GM10266 (cell line): Measurements from ENCODE around the gene CASKIN1.

Source experiments
- DNase-seq: peaks from one replicate; pipeline ENCODE4 v3.0.0; 2012; ENCODE audit errors: extremely low spot score
- CTCF ChIP-seq: IDR thresholded peaks from 2 replicates; pipeline ENCODE4 v1.5.1; 2012; ENCODE audit warnings: mild to moderate bottlenecking, low read depth; ENCODE audit not compliant: control insufficient read depth, insufficient read depth; ENCODE audit errors: missing control alignments

CASKIN1 gene

GRCh38 chr16:2157480-2158261, 38.7 kb downstream of the CASKIN1 start:
- no peak for DNase-seq
- no peak for TF ChIP-seq CTCF

GRCh38 chr16:2156849-2157224, 39.6 kb downstream of the CASKIN1 start:
- DNase-seq = no peak
- TF ChIP-seq CTCF = no peak

GRCh38 chr16:2155977-2156848, 40.2 kb downstream of the CASKIN1 start:
- TF ChIP-seq CTCF = no peak
- DNase-seq = no peak

GRCh38 chr16:2155091-2155950, 41.1 kb downstream of the CASKIN1 start, which contains the start of gene TRAF7:
TRAF7 (plus strand) TSS chr16:2155782; CDS start chr16:2163921, 8,139 bp downstream.
- DNase-seq = peak; percentile 100
- no peak for TF ChIP-seq CTCF

- no peak for DNase-seq
- TF ChIP-seq CTCF = no peak
These were observed 41.8 kb downstream of the CASKIN1 start for GRCh38 chr16:2154533-2155090.

GRCh38 chr16:2152695-2153506, 43.5 kb downstream of the CASKIN1 start:
- DNase-seq = no peak
- TF ChIP-seq CTCF = peak; percentile 22
